ENCODE results near the gene SEC61A2. TPM values are rescaled to one million over a fixed set of nuclear protein-coding genes. Genes with fewer than 3 reads are reported as not detected.

The SEC61A2 gene
- total and polyA plus RNA-seq, 2 of the 8 experiments (the other 6 are each of a cell fraction or from before 2014, with no cell fraction given), result 18.2 to 19.2 TPM

DNA sequence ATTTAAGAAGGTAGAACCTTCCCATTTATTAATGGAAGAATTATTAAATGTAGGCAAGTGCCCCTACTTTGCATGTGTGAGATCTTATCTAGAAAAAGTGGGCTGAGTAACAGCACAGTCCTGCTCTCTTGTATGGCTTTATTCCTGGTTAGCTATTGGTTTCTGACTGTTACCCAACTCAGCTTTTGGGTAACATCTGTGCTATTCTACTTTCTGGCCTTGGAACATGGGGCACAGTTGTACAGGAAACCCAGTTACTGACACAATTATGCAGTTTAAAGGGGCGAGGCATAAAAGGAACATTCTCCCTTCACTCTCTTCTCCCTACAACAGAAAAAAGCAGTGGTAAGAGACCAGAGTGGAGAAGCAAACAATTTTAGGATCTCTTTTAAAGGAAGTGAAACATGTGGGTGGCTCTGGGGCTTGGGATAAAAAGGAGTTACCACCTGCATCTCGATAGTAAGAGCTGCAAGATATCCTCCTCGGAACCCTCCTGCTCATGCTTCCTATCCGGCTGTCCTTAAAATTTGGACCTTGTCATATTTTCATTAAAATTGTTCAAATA lies 50.2 kb downstream of the SEC61A2 start:
- Histone ChIP-seq H3K4me1 (replicated peaks in 1 of 4; ENCODE audit: control insufficient read depth in 3 of 4, insufficient read depth in 4 of 4, low read length in 3 of 4) (peaks cover 3 to 17% (median 11%) of the 10 kb centered on the region in 4 experiments; a peak in 5 of 7 replicates), H3K23me2 (ENCODE audit: low read depth, low read length) (no peaks in the 10 kb centered on the region), H3K27ac (ENCODE audit: low read depth, low read length) (0 out of 2 replicates have a peak overlapping the region, but pooled peaks have one; percentile 2), H3K79me1 (ENCODE audit: low read depth, low read length) (no peaks in the 10 kb centered on the region), H4K8ac (ENCODE audit: extremely low read depth, insufficient read depth, low read length) (no peak overlapping the region), H2AFZ (ENCODE audit: low read length) (no peak overlapping the region), H3K36me3 (ENCODE audit: control insufficient read depth in 2 of 4, insufficient read depth in 4 of 4, low read length in 3 of 4) (peaks cover 3 to 46% (median 24%) of the 10 kb centered on the region in 4 experiments; a peak in 7 of 8 replicates), H4K5ac (ENCODE audit: insufficient read length, low read depth, low read length) (no peak overlapping the region), H4K20me1 (replicated peaks in 1 of 2; ENCODE audit: control insufficient read depth in 1 of 2, insufficient read depth in 2 of 2, low read length in 2 of 2) (no peaks in the 10 kb centered on the region), H3K14ac (ENCODE audit: insufficient read length) (no peak overlapping the region), H3K79me2 (ENCODE audit: control insufficient read depth in 1 of 2, insufficient read depth in 2 of 2, low read length in 2 of 2) (0 out of 4 replicates have a peak, but pooled peaks cover 0 to 3% of the 10 kb centered on the region in 2 experiments), H3K4me3 (ENCODE audit: extremely low read depth in 1 of 4, insufficient read depth in 2 of 4, low read depth in 3 of 4, low read length in 4 of 4) (no peak overlapping the region), H3K9me3 (ENCODE audit: insufficient read depth in 2 of 2, low read depth in 1 of 2, low read length in 1 of 2) (no peaks in the 10 kb centered on the region), H3K4ac (replicated peaks; ENCODE audit: insufficient read length, low read depth, low read length) (no peak overlapping the region), H2BK5ac (ENCODE audit: low read depth, low read length) (no peak overlapping the region), H3K18ac (ENCODE audit: extremely low read depth, low read length) (no peak overlapping the region), H3K56ac (replicated peaks; ENCODE audit: insufficient read length, low read depth, low read length) (no peak overlapping the region), H2BK120ac (replicated peaks; ENCODE audit: low read depth, low read length) (no peak overlapping the region), H2AK5ac (ENCODE audit: low read depth, low read length) (no peak overlapping the region), H3K4me2 (ENCODE audit: insufficient read depth in 1 of 2, low read depth in 2 of 2, low read length in 2 of 2) (peak overlapping the region in 1 of 2 experiments; percentile 58; a peak in 1 of 4 replicates), H2BK12ac (ENCODE audit: low read depth, low read length) (no peak overlapping the region), H2BK20ac (ENCODE audit: low read length) (no peak overlapping the region), H2BK15ac (ENCODE audit: low read length) (no peak overlapping the region), H4K91ac (replicated peaks; ENCODE audit: insufficient read length, low read length) (no peak overlapping the region), H3K23ac (ENCODE audit: insufficient read length) (no peak overlapping the region), H3K27me3 (replicated peaks in 1 of 4; ENCODE audit: control insufficient read depth in 3 of 4, extremely low read depth in 1 of 4, insufficient read depth in 3 of 4, low read length in 3 of 4) (no peaks in the 10 kb centered on the region), H3K9ac (replicated peaks in 1 of 4; ENCODE audit: extremely low read depth in 1 of 4, low read depth in 3 of 4, low read length in 3 of 4) (no peak overlapping the region)
- DNase-seq (ENCODE audit: low read depth in 1 of 2, low spot score in 2 of 2) (no peak), FAIRE-seq (no peak)
- TF ChIP-seq CEBPB (IDR thresholded peaks at IDR 0.05; ENCODE audit: low read depth, low read length) (no peak), BRCA1 (IDR thresholded peaks at IDR 0.05; ENCODE audit: low read depth, low read length) (no peak), SRF (IDR thresholded peaks at IDR 0.05; ENCODE audit: low read depth, low read length) (no peak), CTBP2 (IDR thresholded peaks at IDR 0.05; ENCODE audit: borderline replicate concordance, insufficient read depth, insufficient read length, low read length) (no peak), SIX5 (IDR thresholded peaks at IDR 0.05; ENCODE audit: low read depth, low read length) (no peak), TAF1 (IDR thresholded peaks at IDR 0.05; ENCODE audit: low read depth, low read length) (no peak), GTF2F1 (IDR thresholded peaks at IDR 0.05; ENCODE audit: borderline replicate concordance, low read depth, low read length) (no peak), TBP (IDR thresholded peaks at IDR 0.05; ENCODE audit: low read depth, low read length) (no peak)
- CTCF ChIA-PET (ENCODE audit: partially characterized antibody), result interaction anchor here (0.8 to 1.8 kb wide), 3 partner anchors 11 to 722 kb away, joined by 3 to 9 read pairs (median 4); no protein-coding TSS in a partner anchor
- WGBS, 2 experiments (ENCODE audit: extremely low coverage in 1 of 2, insufficient coverage in 1 of 2, insufficient read length in 1 of 2, insufficient replicate concordance in 2 of 2, low coverage in 1 of 2, low lambda C conversion rate in 2 of 2, missing lambda C conversion rate in 1 of 2), result 91% methylated on average over 4 of the region's 4 CpGs; no CpG with 5 or more reads in 1 of the 2 experiments
- POLR2A ChIA-PET (ENCODE audit: partially characterized antibody), result interaction anchor here (1.3 to 4.4 kb wide), 6 partner anchors 8 to 18 kb away, joined by 3 to 28 read pairs (median 7); partner anchors contain the start of genes CDC123 and NUDT5

Data from H1 (cell line).